Esophagus squamous epithelium (tissue), 4 donors: ENCODE measurements around the gene C5orf52.

Experiments used
- POLR2A ChIP-seq, 4 donors: fragments of 450-650 bp; IDR thresholded peaks; one replicate each; pipeline ENCODE4 v1.6.1; 2017; ENCODE audit warnings: antibody characterized with exemption in 4 of 4, mild to moderate bottlenecking in 4 of 4, moderate library complexity in 3 of 4
- TF ChIP-seq, protein P1 (sequence below), 6 experiments: fragments of 450-650 bp in 4 of 6; fragments of 200-600 bp in 2 of 6; sonication (generic) in 2 of 6; IDR thresholded peaks; one replicate each; pipeline ENCODE4 v1.5.1; 2016 to 2019; ENCODE audit warnings: antibody characterized with exemption in 6 of 6, mild to moderate bottlenecking in 4 of 6, moderate library complexity in 4 of 6

- TF ChIP-seq, protein P1, sequence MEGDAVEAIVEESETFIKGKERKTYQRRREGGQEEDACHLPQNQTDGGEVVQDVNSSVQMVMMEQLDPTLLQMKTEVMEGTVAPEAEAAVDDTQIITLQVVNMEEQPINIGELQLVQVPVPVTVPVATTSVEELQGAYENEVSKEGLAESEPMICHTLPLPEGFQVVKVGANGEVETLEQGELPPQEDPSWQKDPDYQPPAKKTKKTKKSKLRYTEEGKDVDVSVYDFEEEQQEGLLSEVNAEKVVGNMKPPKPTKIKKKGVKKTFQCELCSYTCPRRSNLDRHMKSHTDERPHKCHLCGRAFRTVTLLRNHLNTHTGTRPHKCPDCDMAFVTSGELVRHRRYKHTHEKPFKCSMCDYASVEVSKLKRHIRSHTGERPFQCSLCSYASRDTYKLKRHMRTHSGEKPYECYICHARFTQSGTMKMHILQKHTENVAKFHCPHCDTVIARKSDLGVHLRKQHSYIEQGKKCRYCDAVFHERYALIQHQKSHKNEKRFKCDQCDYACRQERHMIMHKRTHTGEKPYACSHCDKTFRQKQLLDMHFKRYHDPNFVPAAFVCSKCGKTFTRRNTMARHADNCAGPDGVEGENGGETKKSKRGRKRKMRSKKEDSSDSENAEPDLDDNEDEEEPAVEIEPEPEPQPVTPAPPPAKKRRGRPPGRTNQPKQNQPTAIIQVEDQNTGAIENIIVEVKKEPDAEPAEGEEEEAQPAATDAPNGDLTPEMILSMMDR (IDR thresholded peaks at IDR 0.05): no peak
- no peak for TF ChIP-seq POLR2A (IDR thresholded peaks at IDR 0.05)
Measured at GRCh38 chr5:157670662-157671591, at the start of gene C5orf52.
